Measurements from ENCODE around the gene TRAF3.
"Not testable (repeated sequence)": the region's sequence is repeated elsewhere in the genome, so short reads cannot be mapped to it uniquely, and the experiment has no call there.

The TRAF3 gene

GRCh38 chr14:102866982-102867761, 89.9 kb downstream of the TRAF3 start:
- no peak for DNase-seq (ENCODE audit: low spot score)

GRCh38 chr14:102867826-102868580, 90.8 kb downstream of the TRAF3 start:
- no peak for DNase-seq (ENCODE audit: low spot score)

- DNase-seq (ENCODE audit: low spot score): no peak
These were observed 91.8 kb downstream of the TRAF3 start for GRCh38 chr14:102868956-102869547.

GRCh38 chr14:102870246-102870645, 93.0 kb downstream of the TRAF3 start:
- DNase-seq (ENCODE audit: low spot score): no peak

GRCh38 chr14:102870994-102871831, 94.0 kb downstream of the TRAF3 start:
- no peak for DNase-seq (ENCODE audit: low spot score)

DNA sequence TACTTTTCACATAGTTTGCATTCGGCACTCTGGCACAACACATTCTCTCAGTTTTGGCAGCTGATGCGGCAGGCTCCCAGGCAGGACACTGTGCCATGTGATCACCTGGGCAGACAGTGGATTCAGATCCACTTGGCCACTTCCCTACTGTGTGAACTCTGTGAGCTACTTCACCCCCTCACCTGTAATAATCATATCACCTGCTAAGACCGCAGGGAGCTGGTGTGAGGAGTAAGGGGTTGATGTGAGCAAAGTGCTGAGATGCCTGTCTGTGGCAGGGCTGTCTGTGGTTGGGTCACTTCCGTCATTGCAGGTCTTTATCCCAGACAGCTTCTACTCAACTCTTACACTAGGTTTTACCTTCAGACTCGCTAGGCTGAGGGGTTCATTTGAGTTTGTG, 94.8 kb downstream of the TRAF3 start:
- no peak for DNase-seq (ENCODE audit: low spot score)

DNA sequence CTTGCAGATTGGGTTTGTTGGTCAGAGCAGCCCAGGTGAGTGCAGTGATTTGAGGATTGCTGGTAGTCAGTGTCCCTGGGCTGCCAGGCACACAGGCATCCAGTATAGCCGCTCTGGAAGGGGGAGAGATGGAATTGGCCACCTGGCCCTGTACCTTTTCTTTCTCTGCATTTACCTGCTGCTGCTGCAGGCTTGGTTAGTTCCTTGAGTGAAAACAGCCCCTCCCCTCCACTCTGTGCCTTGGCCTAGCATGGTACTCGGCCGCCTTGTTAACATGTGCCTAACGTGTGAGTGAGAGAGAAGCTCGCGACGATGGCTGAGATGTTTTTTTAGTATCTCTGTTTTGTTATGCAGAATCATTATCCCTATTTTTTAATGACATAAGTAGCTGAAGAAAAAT, 95.9 kb downstream of the TRAF3 start:
- DNase-seq (ENCODE audit: low spot score): no peak

DNA sequence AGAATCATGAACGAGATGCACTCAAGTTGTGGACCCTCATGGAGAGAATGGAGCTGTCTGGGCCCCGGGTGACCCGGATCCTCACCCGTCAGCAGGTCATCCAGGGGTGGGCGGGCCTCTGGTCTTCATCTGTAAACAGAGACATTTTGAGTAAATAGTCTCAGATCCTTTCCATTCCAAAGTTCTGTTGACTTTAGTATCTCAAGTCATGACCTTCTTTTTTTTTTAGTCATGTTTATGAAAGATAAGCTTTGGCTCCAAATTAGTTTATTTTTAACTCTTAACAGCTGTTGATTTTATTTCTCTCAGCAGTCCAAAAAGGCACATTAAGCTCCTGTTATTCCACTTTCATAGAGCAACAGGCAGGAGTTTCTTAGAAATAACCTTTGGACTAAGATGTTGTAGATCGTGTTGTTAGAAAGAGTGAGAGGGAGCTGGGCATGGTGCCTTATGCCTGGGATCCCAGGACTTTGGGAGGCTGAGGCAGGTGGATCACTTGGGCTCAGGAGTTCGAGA, 96.4 kb downstream of the TRAF3 start:
- DNase-seq (ENCODE audit: low spot score): no peak

- no peak for DNase-seq (ENCODE audit: low spot score)
These were observed 98.4 kb downstream of the TRAF3 start for GRCh38 chr14:102875652-102876051.

DNA sequence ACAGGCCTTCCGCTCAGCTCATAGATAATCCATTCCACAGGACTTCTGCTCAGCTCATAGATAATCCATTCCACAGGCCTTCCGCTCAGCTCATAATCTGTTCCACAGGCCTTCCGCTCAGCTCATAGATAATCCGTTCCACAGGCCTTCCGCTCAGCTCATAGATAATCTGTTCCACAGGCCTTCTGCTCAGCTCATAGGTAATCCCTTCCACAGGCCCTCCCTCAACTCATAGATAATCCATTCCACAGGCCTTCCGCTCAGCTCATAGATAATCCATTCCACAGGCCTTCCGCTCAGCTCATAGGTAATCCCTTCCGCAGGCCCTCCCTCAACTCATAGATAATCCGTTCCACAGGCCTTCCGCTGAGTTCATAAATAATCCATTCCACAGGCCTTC, 100.3 kb downstream of the TRAF3 start:
- not testable (repeated sequence) for DNase-seq (ENCODE audit: low spot score)

- DNase-seq (ENCODE audit: low spot score): no peak
These were observed 101.1 kb downstream of the TRAF3 start for GRCh38 chr14:102878174-102878969.

DNA sequence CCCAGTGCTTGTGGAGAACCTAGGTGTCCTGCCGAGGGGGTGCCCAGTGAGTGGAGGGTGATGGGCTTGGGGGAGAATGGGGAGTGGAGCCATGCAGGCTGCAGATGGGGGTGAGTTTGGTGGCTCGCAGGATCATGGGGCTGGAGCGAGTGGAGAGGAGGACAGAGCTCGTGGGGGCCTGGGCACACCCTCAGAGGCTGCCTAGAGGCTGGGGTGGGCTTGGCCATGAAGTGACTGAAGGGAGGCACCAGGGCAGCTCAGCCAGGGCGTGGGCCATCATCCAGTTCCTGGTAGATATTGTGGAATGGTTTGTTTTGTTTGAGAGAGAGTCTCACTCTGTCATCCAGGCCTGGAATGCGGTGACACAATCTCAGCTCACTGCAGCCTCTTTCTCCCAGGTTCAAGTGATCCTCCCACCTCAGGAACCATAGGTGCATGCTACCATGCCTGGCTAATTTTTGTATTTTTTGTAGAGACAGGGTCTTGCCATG, 101.8 kb downstream of the TRAF3 start:
- no peak for DNase-seq (ENCODE audit: low spot score)

DNA sequence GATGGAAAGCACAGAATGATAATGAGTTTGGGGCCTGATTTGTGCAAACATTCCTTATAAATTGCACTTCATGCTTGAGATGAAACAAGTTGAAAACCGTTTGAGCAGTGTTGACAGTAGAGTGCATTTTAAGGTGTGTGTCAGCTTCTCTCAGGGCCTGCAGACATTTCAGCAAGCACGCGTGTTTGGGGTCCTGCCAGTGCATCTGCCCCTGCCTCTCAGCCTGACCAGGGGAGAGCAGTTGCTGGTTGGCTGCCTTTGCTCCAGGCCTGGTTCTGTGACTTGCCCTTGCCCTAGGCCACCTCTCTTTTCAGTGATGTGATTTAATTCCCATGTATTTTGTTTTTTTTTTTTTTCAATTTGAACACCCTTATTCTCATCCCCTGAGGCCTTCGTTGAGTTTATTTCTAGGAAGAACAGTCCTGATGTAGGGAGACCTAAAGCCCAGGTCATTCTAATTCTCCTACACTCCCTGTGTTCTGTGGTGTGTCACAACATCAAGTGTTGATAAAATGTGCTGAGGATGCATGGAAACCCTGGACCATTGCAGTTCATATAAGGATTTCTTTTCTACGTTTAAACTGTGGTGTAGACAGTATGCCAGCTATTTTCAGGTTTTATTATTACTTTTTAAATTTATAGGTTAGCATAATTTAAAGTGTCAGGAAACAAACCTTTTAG, 105.1 kb downstream of the TRAF3 start:
- no peak for DNase-seq (ENCODE audit: low spot score)

DNA sequence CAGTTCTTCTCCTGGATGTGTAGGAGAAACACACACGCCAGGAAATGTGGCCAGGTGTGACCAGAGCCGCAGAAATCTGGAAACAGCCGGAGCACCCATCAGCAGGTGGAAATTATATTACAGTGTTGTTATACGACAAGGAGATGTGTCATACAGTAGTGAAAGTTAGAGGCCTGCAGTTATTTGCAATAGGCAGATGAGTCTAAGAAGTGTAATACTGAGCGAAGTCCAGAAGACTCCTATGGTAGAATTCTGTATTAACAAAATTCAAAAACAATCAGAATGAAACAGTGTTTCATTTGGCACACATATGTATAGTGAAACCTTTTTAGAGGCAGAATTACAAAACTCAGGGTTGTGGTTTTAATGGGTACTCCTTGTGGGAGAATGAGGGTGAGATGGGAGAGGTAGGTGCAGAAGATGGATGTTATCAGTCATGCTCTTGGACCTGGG, 105.9 kb downstream of the TRAF3 start:
- no peak for DNase-seq (ENCODE audit: low spot score)

- no peak for DNase-seq (ENCODE audit: low spot score)
These were observed 106.3 kb downstream of the TRAF3 start for GRCh38 chr14:102883554-102883953.

- no peak for DNase-seq (ENCODE audit: low spot score)
These were observed 108.6 kb downstream of the TRAF3 start for GRCh38 chr14:102885737-102886447.

- DNase-seq (ENCODE audit: low spot score): no peak
These were observed 111.5 kb downstream of the TRAF3 start for GRCh38 chr14:102888748-102889147.

GRCh38 chr14:102889615-102890014, 112.4 kb downstream of the TRAF3 start:
- no peak for DNase-seq (ENCODE audit: low spot score)

DNA sequence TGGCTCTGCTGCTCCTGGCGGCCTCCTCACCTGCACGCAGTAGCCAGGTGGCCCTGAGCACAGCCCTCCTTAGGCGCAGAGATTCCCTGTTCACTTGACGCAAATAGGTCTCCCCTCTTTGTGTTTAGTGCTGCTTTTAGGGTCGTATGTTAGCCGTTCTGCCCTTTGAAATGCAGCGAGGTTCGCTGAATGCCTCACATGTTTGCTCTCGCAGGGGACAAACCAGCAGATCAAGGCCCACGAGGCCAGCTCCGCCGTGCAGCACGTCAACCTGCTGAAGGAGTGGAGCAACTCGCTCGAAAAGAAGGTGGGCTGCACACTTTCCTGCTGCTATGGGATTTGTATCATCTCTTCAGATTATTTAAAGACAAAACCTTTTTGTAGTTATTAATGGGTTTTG, 113.9 kb downstream of the TRAF3 start:
- no peak for DNase-seq (ENCODE audit: low spot score)

DNA sequence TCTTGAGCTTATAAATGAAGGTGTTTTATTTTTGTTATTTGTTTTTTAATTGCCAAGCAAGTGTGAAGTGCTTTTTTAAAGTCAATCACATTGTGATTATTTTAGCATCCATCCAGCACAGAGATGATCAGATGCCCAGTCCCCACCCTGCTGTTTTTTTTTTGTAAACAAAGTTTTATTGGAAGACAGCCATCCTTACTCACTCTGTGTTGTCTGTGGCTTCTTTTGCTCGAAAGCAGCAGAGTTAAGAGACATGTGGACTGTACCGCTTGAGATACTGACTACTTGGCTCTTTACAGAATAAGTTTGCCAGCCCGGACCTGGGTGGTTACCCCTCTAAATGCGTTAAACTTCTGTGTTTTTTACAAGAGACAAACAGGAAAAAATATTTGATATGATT, 114.3 kb downstream of the TRAF3 start:
- no peak for DNase-seq (ENCODE audit: low spot score)

Measured in SW480 (cell line).